Measurements from ENCODE around the gene SPINT2. TPM values are rescaled to one million over a fixed set of nuclear protein-coding genes. Genes with fewer than 3 reads are reported as not detected.

SPINT2 gene
- total RNA-seq, 2 donors from 2014 or later, result 349 to 932 TPM

DNA sequence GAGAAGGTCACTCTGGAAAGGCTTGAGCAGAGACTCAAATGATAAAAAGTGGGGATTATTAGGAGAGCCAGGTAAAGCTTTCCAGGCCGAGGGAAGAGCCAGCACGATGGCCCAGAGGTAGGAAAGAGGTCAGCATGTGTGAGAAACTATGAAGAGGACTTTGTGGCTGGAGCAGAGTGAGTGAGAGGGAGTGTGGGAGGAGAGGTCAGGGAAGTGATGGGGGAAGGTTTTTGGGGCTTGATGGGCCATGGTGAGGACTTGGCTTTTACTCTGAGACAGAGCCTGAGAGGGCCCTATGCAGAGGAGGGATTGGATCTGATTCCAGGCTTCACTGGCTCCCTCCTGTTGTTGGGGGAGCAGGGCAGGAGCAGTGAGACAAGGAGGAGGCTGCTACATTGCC is 76.6 kb downstream of the SPINT2 start:
- Histone ChIP-seq H3K27ac (no peak overlapping the region), H3K4me1 (replicated peaks) (no peaks in the 10 kb centered on the region), H3K27me3 (replicated peaks; ENCODE audit: insufficient read depth) (no peaks in the 10 kb centered on the region), H3K4me3 (no peak overlapping the region), H3K9me3 (no peaks in the 10 kb centered on the region), H3K36me3 (no peaks in the 10 kb centered on the region)
- no peak for TF ChIP-seq POLR2AphosphoS5 (IDR thresholded peaks at IDR 0.05)
- TF ChIP-seq POLR2A (IDR thresholded peaks at IDR 0.05), result no peak
- TF ChIP-seq, protein P1, sequence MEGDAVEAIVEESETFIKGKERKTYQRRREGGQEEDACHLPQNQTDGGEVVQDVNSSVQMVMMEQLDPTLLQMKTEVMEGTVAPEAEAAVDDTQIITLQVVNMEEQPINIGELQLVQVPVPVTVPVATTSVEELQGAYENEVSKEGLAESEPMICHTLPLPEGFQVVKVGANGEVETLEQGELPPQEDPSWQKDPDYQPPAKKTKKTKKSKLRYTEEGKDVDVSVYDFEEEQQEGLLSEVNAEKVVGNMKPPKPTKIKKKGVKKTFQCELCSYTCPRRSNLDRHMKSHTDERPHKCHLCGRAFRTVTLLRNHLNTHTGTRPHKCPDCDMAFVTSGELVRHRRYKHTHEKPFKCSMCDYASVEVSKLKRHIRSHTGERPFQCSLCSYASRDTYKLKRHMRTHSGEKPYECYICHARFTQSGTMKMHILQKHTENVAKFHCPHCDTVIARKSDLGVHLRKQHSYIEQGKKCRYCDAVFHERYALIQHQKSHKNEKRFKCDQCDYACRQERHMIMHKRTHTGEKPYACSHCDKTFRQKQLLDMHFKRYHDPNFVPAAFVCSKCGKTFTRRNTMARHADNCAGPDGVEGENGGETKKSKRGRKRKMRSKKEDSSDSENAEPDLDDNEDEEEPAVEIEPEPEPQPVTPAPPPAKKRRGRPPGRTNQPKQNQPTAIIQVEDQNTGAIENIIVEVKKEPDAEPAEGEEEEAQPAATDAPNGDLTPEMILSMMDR (IDR thresholded peaks at IDR 0.05), result no peak
- intact Hi-C loops (cut with DNase I), result no loop called here
- DNase-seq (ENCODE audit: low spot score), result no peak
- WGBS, result 96% methylated on average over 2 of the region's 2 CpGs

Small RNAs within 50 kb of the gene (small RNA-seq; reads per million reads assigned to genes)
- gene RF00019, result 0 reads per million in 2 donors

Other genes starting within 250 kb of the SPINT2 start
- 1 to 10 TPM in 1 of 2 donors, not detected in 1; 1.8 TPM for gene DPF1, start 40.4 kb upstream of the SPINT2 start, total RNA-seq
- gene PPP1R14A, start 8.2 kb upstream of the SPINT2 start, total RNA-seq, result 100 to 1,000 TPM in 1 of 2 donors, 10 to 100 TPM in 1; 44.1 to 151 TPM
- 10 to 100 TPM in 1 of 2 donors, 1 to 10 TPM in 1; 9.7 to 15.5 TPM for gene C19orf33, start 39.7 kb downstream of the SPINT2 start, total RNA-seq
- gene YIF1B, start 51.4 kb downstream of the SPINT2 start, total RNA-seq, result 10 to 100 TPM; 34.7 to 71.9 TPM
- 1 to 10 TPM; 5.9 to 7.3 TPM for gene KCNK6, start 55.3 kb downstream of the SPINT2 start, total RNA-seq
- gene CATSPERG, start 71.3 kb downstream of the SPINT2 start, total RNA-seq, result 10 to 100 TPM; 10.7 to 20.6 TPM
- gene PSMD8, start 110.0 kb downstream of the SPINT2 start, total RNA-seq, result 100 to 1,000 TPM; 232 to 298 TPM
- 1 to 10 TPM in 1 of 2 donors, under 1 TPM in 1; 0.27 to 7.4 TPM for gene GGN, start 123.5 kb downstream of the SPINT2 start, total RNA-seq
- 1 to 10 TPM in 1 of 2 donors, under 1 TPM in 1; 0.82 to 3.3 TPM for gene SPRED3, start 124.1 kb downstream of the SPINT2 start, total RNA-seq
- gene FAM98C, start 138.5 kb downstream of the SPINT2 start, total RNA-seq, result 10 to 100 TPM; 19.9 to 59.5 TPM
- 1 to 10 TPM; 1.4 to 1.6 TPM for gene RASGRP4, start 161.6 kb downstream of the SPINT2 start, total RNA-seq
- 1 to 10 TPM; 5.7 to 8.6 TPM for gene RYR1, start 169.1 kb downstream of the SPINT2 start, total RNA-seq